Measurements from ENCODE around the gene DCST1. TPM values are rescaled to one million over a fixed set of nuclear protein-coding genes. Genes with fewer than 3 reads are reported as not detected.
A peak's percentile ranks its signal among the peaks of the same experiment; 100 is the strongest.

Gene DCST1
- total RNA-seq, 8 experiments from 2014 or later: 0.16 to 1.00 TPM; not detected in 6

GRCh38 chr1:155070721-155071569, 37.3 kb downstream of the DCST1 start:
- in situ Hi-C loops (cut with MboI; ENCODE audit: low pct_unique_long_range_greater_than_20kb in 2 of 9, low sequenced_read_pairs in 9 of 9, unreplicated experiment in 9 of 9): loop anchor here in 5 of 9 experiments (25.0 kb wide), 3 partner anchors 109 to 584 kb away; partner anchors contain the start of genes CHRNB2 (in 3 of the 5), UBE2Q1 (in 3 of the 5), CKS1B (in 2 of the 5) and PBXIP1 (in 2 of the 5)
- Histone ChIP-seq H3K4me1 (replicated peaks in 1 of 2) (peaks cover 56 to 58% of the 10 kb centered on the region in 2 donors), H3K27ac (peak overlapping the region; percentile 14 to 52), H3K4me3 (peak overlapping the region; percentile 13 to 35 (median 24))
- WGBS, 10 experiments: 0 to 20% (median 14%) methylated on average over 1 to 21 of the region's 61 CpGs; no CpG with 5 or more reads in 3 of the 10 experiments
- peak; percentile 75 to 95 (median 84) for ATAC-seq (replicated peaks in 6 of 8)

- in situ Hi-C loops (cut with MboI; ENCODE audit: low pct_unique_long_range_greater_than_20kb in 2 of 9, low sequenced_read_pairs in 9 of 9, unreplicated experiment in 9 of 9): loop anchor here in 5 of 9 experiments (25.0 kb wide), 3 partner anchors 109 to 584 kb away; partner anchors contain the start of genes CHRNB2 (in 3 of the 5), UBE2Q1 (in 3 of the 5), CKS1B (in 2 of the 5) and PBXIP1 (in 2 of the 5)
- H3K27ac ChIP-seq: peak overlapping the region; percentile 14 to 52
- peak overlapping the region in 3 of 5 donors; percentile 13 to 35 (median 27) for H3K4me3 ChIP-seq
- 23 to 100% (median 31%) methylated on average over 3 to 14 of the region's 14 CpGs for WGBS, 10 experiments
- peaks cover 62 to 66% of the 10 kb centered on the region in 2 donors for H3K4me1 ChIP-seq (replicated peaks in 1 of 2)
- ATAC-seq (replicated peaks in 6 of 8): peak in 5 of 8 experiments; percentile 21 to 32 (median 24)
These were observed 38.1 kb downstream of the DCST1 start for GRCh38 chr1:155071701-155072100.

GRCh38 chr1:155072531-155073289, 39.1 kb downstream of the DCST1 start:
- Histone ChIP-seq H3K4me3 (no peak overlapping the region), H3K27ac (no peak overlapping the region), H3K4me1 (replicated peaks in 1 of 2) (peaks cover 65 to 72% of the 10 kb centered on the region in 2 donors)
- 13 to 100% (median 34%) methylated on average over 1 to 6 of the region's 7 CpGs; no CpG with 5 or more reads in 1 of the 10 experiments for WGBS, 10 experiments
- in situ Hi-C loops (cut with MboI; ENCODE audit: low pct_unique_long_range_greater_than_20kb in 2 of 9, low sequenced_read_pairs in 9 of 9, unreplicated experiment in 9 of 9): loop anchor here in 5 of 9 experiments (25.0 kb wide), 3 partner anchors 110 to 585 kb away; partner anchors contain the start of genes CHRNB2 (in 3 of the 5), UBE2Q1 (in 3 of the 5), CKS1B (in 2 of the 5) and PBXIP1 (in 2 of the 5)
- ATAC-seq (replicated peaks in 6 of 8): peak in 2 of 8 experiments; percentile 3 to 17

GRCh38 chr1:155073377-155074242, 40.0 kb downstream of the DCST1 start:
- no peak for ATAC-seq (replicated peaks in 6 of 8)
- H3K4me3 ChIP-seq: no peak overlapping the region
- in situ Hi-C loops (cut with MboI; ENCODE audit: low pct_unique_long_range_greater_than_20kb in 2 of 9, low sequenced_read_pairs in 9 of 9, unreplicated experiment in 9 of 9): loop anchor here in 5 of 9 experiments (25.0 kb wide), 3 partner anchors 111 to 586 kb away; partner anchors contain the start of genes CHRNB2 (in 3 of the 5), UBE2Q1 (in 3 of the 5), CKS1B (in 2 of the 5) and PBXIP1 (in 2 of the 5)
- WGBS, 10 experiments: 20 to 100% (median 95%) methylated on average over 1 to 3 of the region's 3 CpGs; no CpG with 5 or more reads in 6 of the 10 experiments
- no peak overlapping the region for H3K27ac ChIP-seq
- H3K4me1 ChIP-seq (replicated peaks in 1 of 2): peaks cover 73 to 76% of the 10 kb centered on the region in 2 donors

DNA sequence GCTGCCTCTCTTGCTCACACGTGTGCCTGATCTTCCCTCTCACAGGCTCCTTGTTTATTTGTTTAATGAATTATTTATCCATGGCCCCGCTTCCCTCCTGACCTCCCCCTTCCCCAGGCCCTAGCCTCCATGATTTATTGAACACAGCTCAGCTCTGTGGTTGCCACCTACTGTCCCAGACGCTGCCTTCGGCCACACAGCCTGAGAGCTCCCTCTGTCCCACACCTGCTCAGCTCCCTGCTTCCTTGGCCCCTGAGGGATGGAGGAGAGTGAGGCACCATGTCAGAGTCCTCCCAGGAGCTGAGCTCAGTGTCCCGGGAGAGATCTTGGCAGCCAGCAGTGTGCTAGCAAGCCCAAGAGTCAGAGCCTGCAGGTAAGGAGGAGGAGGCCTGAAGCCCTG, 41.9 kb downstream of the DCST1 start:
- ATAC-seq (replicated peaks in 6 of 8): peak in 5 of 8 experiments; percentile 17 to 48 (median 44)
- no peak overlapping the region for H3K4me3 ChIP-seq
- H3K27ac ChIP-seq: peak overlapping the region; percentile 44 to 52
- in situ Hi-C loops (cut with MboI; ENCODE audit: low pct_unique_long_range_greater_than_20kb in 2 of 9, low sequenced_read_pairs in 9 of 9, unreplicated experiment in 9 of 9): no loop called here
- peaks cover 60 to 61% of the 10 kb centered on the region in 2 donors for H3K4me1 ChIP-seq (replicated peaks in 1 of 2)
- WGBS, 10 experiments: 12 to 34% (median 17%) methylated on average over 2 to 4 of the region's 5 CpGs; no CpG with 5 or more reads in 7 of the 10 experiments

DNA sequence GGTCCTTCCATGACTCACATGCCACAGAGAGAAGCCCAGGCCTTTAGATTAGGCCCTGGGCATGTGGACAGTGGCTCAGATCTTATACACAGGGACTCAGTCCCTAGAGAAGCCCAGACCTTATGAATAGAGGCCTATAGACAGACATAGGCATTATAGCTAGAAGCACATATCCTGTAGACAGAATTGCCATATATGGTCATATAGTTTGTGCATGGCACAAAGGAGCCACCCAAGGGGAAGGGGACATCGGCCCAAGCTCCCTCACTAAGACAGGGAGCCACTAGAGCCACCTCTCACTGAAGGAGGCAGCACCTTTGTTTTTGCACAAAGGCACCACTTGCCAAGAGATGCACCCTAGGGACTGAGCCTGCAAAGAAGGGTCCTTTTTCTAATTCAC, 42.7 kb downstream of the DCST1 start:
- Histone ChIP-seq H3K4me3 (no peak overlapping the region), H3K27ac (peak overlapping the region in 1 of 2 donors; percentile 52), H3K4me1 (replicated peaks in 1 of 2) (peaks cover 51 to 58% of the 10 kb centered on the region in 2 donors)
- in situ Hi-C loops (cut with MboI; ENCODE audit: low pct_unique_long_range_greater_than_20kb in 2 of 9, low sequenced_read_pairs in 9 of 9, unreplicated experiment in 9 of 9): no loop called here
- WGBS, 10 experiments: 43 to 83% (median 71%) methylated on average over 1 of the region's 1 CpG; no CpG with 5 or more reads in 7 of the 10 experiments
- ATAC-seq (replicated peaks in 6 of 8): no peak

DNA sequence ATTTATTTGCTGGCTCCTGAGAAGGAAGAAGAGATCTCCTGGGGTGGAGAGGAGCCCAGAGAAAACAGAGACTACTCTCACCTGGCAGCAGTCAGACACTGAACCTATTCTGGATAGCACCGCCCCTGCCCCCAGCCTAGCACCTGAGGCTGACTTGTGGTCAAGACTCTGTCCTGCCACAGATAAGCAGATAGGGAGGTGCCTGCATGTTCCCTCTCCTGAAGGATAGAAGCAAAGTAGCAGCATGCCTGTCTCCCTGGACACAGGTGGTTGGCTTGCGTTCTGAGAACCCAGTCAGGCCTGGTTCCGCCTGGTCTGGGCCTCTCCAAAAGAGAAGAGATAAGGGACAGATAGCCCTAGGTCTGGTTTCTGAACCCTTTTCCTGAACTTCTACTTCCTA, 43.7 kb downstream of the DCST1 start:
- H3K4me3 ChIP-seq: no peak overlapping the region
- in situ Hi-C loops (cut with MboI; ENCODE audit: low pct_unique_long_range_greater_than_20kb in 2 of 9, low sequenced_read_pairs in 9 of 9, unreplicated experiment in 9 of 9): no loop called here
- no peak for ATAC-seq (replicated peaks in 6 of 8)
- no peak overlapping the region for H3K27ac ChIP-seq
- 80 to 100% (median 97%) methylated on average over 1 to 3 of the region's 3 CpGs; no CpG with 5 or more reads in 4 of the 10 experiments for WGBS, 10 experiments
- H3K4me1 ChIP-seq (replicated peaks in 1 of 2): peaks cover 51 to 58% of the 10 kb centered on the region in 2 donors

- ATAC-seq (replicated peaks in 6 of 8): no peak
- peak overlapping the region in 1 of 2 donors; percentile 17 for H3K27ac ChIP-seq
- peaks cover 51 to 58% of the 10 kb centered on the region in 2 donors for H3K4me1 ChIP-seq (replicated peaks in 1 of 2)
- 67 to 86% (median 80%) methylated on average over 1 of the region's 4 CpGs; no CpG with 5 or more reads in 7 of the 10 experiments for WGBS, 10 experiments
- in situ Hi-C loops (cut with MboI; ENCODE audit: low pct_unique_long_range_greater_than_20kb in 2 of 9, low sequenced_read_pairs in 9 of 9, unreplicated experiment in 9 of 9): no loop called here
- peak overlapping the region in 4 of 5 donors; percentile 60 to 84 (median 72) for H3K4me3 ChIP-seq
These were observed 44.3 kb downstream of the DCST1 start for GRCh38 chr1:155077758-155078445.

GRCh38 chr1:155078469-155079209, 45.0 kb downstream of the DCST1 start, which contains the start of gene EFNA3:
Gene EFNA3, plus strand, starts transcription at chr1:155078837. Its CDS starts 105 bp downstream, at chr1:155078942.
- Histone ChIP-seq H3K4me1 (replicated peaks in 1 of 2) (peaks cover 51 to 56% of the 10 kb centered on the region in 2 donors), H3K4me3 (peak within 1 kb of the TSS; percentile 60 to 84 (median 80)), H3K27ac (peak within 1 kb of the TSS; percentile 92 to 98)
- WGBS, 10 experiments: 11 to 60% (median 17%) methylated on average over 1 to 4 of the region's 59 CpGs; no CpG with 5 or more reads in 7 of the 10 experiments
- peak; percentile 24 to 64 (median 40) for ATAC-seq (replicated peaks in 6 of 8)
- in situ Hi-C loops (cut with MboI; ENCODE audit: low pct_unique_long_range_greater_than_20kb in 2 of 9, low sequenced_read_pairs in 9 of 9, unreplicated experiment in 9 of 9): no loop called here

- Histone ChIP-seq H3K4me1 (replicated peaks in 1 of 2) (peaks cover 55 to 56% of the 10 kb centered on the region in 2 donors), H3K4me3 (peak overlapping the region; percentile 60 to 84 (median 80)), H3K27ac (peak overlapping the region; percentile 92 to 98)
- WGBS, 10 experiments: 2% methylated on average over 7 of the region's 10 CpGs; no CpG with 5 or more reads in 9 of the 10 experiments
- ATAC-seq (replicated peaks in 6 of 8): peak in 2 of 8 experiments; percentile 0 to 3
- in situ Hi-C loops (cut with MboI; ENCODE audit: low pct_unique_long_range_greater_than_20kb in 2 of 9, low sequenced_read_pairs in 9 of 9, unreplicated experiment in 9 of 9): no loop called here
These were observed 45.5 kb downstream of the DCST1 start for GRCh38 chr1:155079210-155079486.

Measured in motor neuron (in vitro differentiated cells).